Cardiac muscle cell (in vitro differentiated cells and primary cell): ENCODE results near the gene CASZ1. TPM values are rescaled to one million over a fixed set of nuclear protein-coding genes. Genes with fewer than 3 reads are reported as not detected.

Experiments used
- DNase-seq, 2 donors: peaks; one replicate each; pipeline versions ENCODE4 v3.0.0 to v3.0.0-alpha.2; 2010 to 2017; ENCODE audit warnings: low read depth in 1 of 2, low spot score in 1 of 2
- H3K27ac ChIP-seq: fragments of 200-600 bp; sonication (generic); 2 replicates; pipeline ENCODE4 v1.5.1; 2016
- H3K27me3 ChIP-seq: fragments of 200-600 bp; sonication (generic); 2 replicates; pipeline ENCODE4 v1.6.0; 2016; ENCODE audit warnings: control low read depth
- H3K36me3 ChIP-seq: fragments of 200-600 bp; sonication (generic); 2 replicates; pipeline ENCODE4 v1.5.1; 2016; ENCODE audit warnings: control low read depth
- H3K4me1 ChIP-seq: fragments of 200-600 bp; sonication (generic); 2 replicates; pipeline ENCODE4 v1.8.1; 2017; ENCODE audit warnings: low read depth, mild to moderate bottlenecking, mixed run types
- H3K4me3 ChIP-seq: fragments of 200-600 bp; sonication (generic); 2 replicates; pipeline ENCODE4 v1.5.1; 2016; ENCODE audit warnings: mild to moderate bottlenecking
- H3K9me3 ChIP-seq: fragments of 200-600 bp; sonication (generic); 2 replicates; pipeline ENCODE4 v1.5.1; 2017; ENCODE audit warnings: low read depth, mild to moderate bottlenecking, control low read depth
- polyA plus RNA-seq: library from polyadenylated mRNA; unstranded; fragments of >200 nt; fragmentation: Nextera tagmentation; extraction: Ambion mirVana; gene quantifications from 2 replicates; pipeline ENCODE4 v1.2.1, GENCODE V29; 2016
- total RNA-seq: library from RNA; depleted of rRNA; stranded (reverse); fragments of >200 nt; gene quantifications from 2 replicates; pipeline ENCODE4 v1.2.3, GENCODE V29; 2016
- TF ChIP-seq, protein P1 (sequence below): IDR thresholded peaks from 2 replicates; pipeline ENCODE4 v1.5.1; 2012; ENCODE audit warnings: low read depth, mild to moderate bottlenecking, low read length

Gene CASZ1
- total and polyA plus RNA-seq, 2 experiments from 2014 or later: 53.5 to 87.3 TPM

DNA sequence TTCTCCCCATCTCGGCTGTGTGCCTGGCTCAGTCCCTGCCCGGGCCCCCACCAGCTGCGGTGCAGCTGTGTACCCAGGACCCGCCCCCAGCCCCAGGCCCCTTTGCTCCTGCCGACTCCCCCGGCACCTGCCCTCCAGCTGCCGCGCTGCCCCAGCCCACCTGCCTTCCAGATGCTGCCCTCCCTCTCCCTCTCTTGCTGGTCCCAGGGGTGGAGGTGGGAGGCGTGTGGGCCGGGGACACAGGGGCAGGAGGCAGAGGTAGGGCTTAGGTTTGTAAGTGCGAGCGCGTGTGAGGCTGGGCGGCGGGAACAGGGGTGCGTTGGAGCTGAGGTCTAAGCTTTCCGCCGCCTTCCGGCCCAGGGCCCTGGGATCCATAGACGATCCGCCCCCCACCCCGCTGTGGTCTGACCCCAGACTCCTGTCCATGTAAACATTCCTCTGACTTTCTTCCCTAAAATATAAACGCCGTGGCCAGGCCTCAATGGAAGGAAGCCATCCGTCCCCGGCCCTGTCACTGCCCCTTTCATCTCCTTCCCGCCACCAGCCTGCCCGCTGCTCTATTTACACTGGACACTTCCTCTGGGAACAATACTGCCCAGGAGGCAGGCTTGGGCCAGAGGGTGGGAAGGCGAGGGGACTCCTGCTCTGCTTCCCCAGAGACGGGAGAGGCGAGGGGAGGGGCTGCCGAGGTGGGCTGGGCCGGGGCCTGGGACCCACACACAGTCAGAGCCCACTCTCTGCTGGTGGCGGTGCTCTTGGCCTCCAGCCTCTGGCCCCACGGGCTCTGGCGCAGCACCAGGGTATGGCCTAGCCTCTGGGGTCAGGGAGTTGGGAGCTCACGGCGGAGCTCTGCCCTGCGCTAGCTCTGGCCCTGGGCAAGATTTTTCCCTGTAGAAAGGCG, 128.3 kb downstream of the CASZ1 start:
- DNase-seq: no peak

DNA sequence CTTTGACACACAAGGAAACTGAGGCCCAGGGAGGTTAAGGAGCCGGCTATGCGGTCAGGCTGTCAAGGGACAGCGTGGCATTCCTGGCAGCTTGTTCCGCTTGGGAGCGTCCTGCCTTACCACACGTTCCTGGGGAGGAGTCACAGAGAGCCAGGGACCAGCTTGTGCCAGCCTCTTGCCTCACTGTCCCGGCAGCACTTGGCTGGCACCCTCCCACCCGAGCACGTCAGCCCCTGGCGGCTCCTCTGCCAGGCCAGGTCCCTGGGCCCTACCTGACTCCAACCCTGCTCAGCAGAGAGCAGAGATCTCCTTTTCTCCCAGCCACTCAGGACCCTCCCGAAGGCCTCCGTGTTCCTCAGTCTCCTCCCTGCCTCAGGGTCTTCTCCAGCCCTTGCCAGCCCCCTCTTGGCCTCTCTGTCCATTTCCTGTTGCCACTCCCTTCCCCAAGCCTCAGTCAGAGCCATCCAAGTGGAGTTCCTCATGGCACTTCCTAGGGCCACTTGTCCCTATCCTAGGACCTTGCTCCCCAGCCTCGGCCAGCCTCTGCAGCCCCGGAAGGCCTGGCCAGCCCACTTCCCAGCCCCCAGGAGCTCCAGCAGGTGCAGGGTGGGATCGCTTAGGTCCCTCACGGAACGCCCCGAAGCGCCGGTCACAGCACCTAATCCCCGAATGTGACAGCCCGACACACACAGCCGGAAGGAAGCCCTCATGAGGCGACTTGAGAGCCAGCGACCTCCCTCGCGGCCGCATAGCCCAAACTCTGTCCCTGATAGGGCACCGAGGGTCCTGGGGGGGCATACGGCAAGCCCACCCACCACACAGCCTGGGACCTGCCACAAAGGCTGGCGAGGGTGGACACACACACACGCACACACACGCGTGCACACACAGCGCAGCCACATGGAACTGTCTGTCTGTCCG, 130.3 kb downstream of the CASZ1 start:
- no peak overlapping the region for H3K4me3 ChIP-seq
- peaks cover 6% of the 10 kb centered on the region for H3K36me3 ChIP-seq
- no peak for DNase-seq
- H3K9me3 ChIP-seq: no peaks in the 10 kb centered on the region
- TF ChIP-seq, protein P1, sequence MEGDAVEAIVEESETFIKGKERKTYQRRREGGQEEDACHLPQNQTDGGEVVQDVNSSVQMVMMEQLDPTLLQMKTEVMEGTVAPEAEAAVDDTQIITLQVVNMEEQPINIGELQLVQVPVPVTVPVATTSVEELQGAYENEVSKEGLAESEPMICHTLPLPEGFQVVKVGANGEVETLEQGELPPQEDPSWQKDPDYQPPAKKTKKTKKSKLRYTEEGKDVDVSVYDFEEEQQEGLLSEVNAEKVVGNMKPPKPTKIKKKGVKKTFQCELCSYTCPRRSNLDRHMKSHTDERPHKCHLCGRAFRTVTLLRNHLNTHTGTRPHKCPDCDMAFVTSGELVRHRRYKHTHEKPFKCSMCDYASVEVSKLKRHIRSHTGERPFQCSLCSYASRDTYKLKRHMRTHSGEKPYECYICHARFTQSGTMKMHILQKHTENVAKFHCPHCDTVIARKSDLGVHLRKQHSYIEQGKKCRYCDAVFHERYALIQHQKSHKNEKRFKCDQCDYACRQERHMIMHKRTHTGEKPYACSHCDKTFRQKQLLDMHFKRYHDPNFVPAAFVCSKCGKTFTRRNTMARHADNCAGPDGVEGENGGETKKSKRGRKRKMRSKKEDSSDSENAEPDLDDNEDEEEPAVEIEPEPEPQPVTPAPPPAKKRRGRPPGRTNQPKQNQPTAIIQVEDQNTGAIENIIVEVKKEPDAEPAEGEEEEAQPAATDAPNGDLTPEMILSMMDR: no peak
- H3K4me1 ChIP-seq: peaks cover 50% of the 10 kb centered on the region
- H3K27ac ChIP-seq: peak overlapping the region; percentile 94
- H3K27me3 ChIP-seq: no peaks in the 10 kb centered on the region

More for the DNA sequence above, 128.3 kb downstream of the CASZ1 start:
- Histone ChIP-seq H3K4me3 (no peak overlapping the region), H3K9me3 (no peaks in the 10 kb centered on the region), H3K27ac (peak overlapping the region; percentile 94), H3K27me3 (no peaks in the 10 kb centered on the region), H3K36me3 (peaks cover 6% of the 10 kb centered on the region), H3K4me1 (peaks cover 55% of the 10 kb centered on the region)
- TF ChIP-seq, protein P1: no peak

DNA sequence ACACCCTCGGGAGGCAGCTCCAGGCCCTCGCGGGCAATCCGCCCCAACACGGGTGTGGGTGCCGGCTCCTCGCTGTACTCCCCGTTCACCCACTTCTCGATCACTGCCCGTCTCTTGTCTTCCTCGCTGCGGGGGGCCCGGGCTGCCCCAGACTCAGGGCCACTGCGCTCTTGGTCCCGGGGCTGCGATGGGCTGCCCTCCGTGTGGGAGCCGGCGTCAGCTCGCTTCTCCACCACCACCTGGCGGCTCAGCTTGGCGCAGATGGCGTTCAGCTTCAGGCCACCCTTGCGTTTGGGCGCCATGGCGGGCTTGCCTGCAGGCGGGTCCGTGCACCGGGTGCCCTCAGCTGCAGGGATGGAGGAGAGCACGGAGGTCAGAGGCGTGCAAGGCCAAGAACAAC, 131.2 kb downstream of the CASZ1 start:
- Histone ChIP-seq H3K9me3 (no peaks in the 10 kb centered on the region), H3K4me3 (no peak overlapping the region), H3K4me1 (peaks cover 49% of the 10 kb centered on the region), H3K27ac (peak overlapping the region; percentile 94), H3K36me3 (peaks cover 7% of the 10 kb centered on the region), H3K27me3 (no peaks in the 10 kb centered on the region)
- TF ChIP-seq, protein P1: no peak
- no peak for DNase-seq

DNA sequence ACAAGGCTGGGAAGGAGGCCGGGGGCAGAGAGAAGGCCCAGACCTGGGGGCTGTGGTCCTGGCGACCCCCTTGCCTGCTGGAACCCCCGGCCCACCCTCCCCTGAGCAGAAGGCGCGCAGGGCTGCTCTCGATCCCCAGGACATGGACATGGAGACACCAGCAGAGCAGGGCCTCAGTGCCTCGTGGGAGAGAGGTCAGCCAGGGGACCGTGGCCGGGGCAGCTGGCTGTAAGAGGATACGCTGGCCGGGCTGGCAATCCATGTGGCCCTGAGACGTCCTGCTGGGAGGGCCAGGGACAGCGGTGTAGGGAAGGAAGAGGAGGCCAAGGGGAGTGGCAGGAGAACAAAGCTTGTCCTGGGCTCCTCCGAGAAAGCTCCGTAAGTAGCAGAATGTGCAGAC, 132.2 kb downstream of the CASZ1 start:
- no peak overlapping the region for H3K4me3 ChIP-seq
- H3K27me3 ChIP-seq: no peaks in the 10 kb centered on the region
- TF ChIP-seq, protein P1: no peak
- peak overlapping the region; percentile 94 for H3K27ac ChIP-seq
- DNase-seq: peak in 1 of 2 donors; percentile 63
- peaks cover 43% of the 10 kb centered on the region for H3K4me1 ChIP-seq
- no peaks in the 10 kb centered on the region for H3K9me3 ChIP-seq
- peaks cover 16% of the 10 kb centered on the region for H3K36me3 ChIP-seq

DNA sequence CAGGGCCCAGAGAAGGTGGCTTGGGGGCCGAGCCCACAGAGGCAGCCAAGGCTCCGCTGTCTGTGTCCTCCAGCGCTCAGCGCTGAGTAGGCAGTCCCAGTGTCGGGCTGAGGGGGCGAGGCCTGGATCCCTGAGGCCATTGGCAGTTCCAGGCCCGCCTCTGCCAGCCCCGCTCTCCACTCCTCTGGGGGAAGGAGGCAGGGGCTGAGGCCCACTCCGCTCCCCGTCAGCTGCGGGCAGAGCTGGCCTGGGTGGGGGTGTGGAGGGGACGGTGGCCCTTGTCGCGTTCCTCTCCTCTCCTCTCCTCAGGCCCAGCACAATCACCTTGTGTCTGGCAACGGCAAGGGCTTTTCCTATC, 132.8 kb downstream of the CASZ1 start:
- Histone ChIP-seq H3K4me1 (peaks cover 39% of the 10 kb centered on the region), H3K27ac (peak overlapping the region; percentile 94), H3K9me3 (no peaks in the 10 kb centered on the region), H3K36me3 (peaks cover 20% of the 10 kb centered on the region), H3K27me3 (no peaks in the 10 kb centered on the region), H3K4me3 (no peak overlapping the region)
- TF ChIP-seq, protein P1: no peak
- peak; percentile 36 to 94 for DNase-seq
